GM12875 (cell line): ENCODE results near the gene MMP3.

Experiments
- H3K4me3 ChIP-seq: one replicate; pipeline ENCODE4 v1.5.1; 2011; ENCODE audit warnings: low read depth, low read length, control low read depth
- TF ChIP-seq, protein P1 (sequence below): IDR thresholded peaks from 2 replicates; pipeline ENCODE4 v1.5.1; 2011; ENCODE audit warnings: low read depth, mild to moderate bottlenecking, control low read depth, inconsistent platforms, low read length, moderate library complexity, borderline replicate concordance; ENCODE audit not compliant: insufficient read depth

MMP3 gene

DNA sequence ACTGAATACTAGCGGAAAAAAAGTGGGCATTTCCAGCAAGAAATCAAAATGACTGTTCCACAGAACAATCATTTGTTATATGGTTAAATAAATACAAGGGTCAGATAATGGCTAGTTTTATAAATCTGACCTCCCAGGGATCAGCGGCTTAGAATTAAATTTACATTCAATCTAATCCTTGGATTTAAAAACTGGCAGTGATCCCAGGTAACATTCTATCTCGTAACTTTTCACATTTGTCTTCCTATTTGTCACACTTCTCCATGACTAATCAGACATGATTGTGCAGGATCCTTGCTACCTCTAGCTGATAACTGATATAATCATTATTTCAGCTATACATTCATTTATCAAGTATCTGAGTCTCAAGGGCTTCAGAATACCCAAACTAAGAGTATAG is 2.9 kb upstream of the MMP3 start:
- no peak overlapping the region for H3K4me3 ChIP-seq
- TF ChIP-seq, protein P1, sequence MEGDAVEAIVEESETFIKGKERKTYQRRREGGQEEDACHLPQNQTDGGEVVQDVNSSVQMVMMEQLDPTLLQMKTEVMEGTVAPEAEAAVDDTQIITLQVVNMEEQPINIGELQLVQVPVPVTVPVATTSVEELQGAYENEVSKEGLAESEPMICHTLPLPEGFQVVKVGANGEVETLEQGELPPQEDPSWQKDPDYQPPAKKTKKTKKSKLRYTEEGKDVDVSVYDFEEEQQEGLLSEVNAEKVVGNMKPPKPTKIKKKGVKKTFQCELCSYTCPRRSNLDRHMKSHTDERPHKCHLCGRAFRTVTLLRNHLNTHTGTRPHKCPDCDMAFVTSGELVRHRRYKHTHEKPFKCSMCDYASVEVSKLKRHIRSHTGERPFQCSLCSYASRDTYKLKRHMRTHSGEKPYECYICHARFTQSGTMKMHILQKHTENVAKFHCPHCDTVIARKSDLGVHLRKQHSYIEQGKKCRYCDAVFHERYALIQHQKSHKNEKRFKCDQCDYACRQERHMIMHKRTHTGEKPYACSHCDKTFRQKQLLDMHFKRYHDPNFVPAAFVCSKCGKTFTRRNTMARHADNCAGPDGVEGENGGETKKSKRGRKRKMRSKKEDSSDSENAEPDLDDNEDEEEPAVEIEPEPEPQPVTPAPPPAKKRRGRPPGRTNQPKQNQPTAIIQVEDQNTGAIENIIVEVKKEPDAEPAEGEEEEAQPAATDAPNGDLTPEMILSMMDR = no peak

DNA sequence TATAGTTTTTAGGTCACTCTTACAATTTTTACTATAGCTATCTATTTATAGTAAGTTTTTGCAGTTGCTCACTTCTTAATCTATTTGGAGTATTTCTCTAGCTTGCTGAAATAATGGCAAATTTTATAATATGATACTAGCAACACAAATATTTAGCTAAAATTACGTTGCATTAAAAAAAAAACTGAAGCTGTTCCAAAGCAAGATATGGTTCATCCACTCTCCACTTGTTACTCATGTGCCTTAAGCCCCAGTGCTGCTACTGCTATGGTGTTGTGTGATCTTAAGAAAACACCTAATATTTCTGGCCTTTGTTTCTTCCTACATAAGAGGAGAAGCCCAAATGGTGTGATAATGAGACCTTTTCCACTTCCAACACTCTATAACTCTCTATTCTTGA is 479 bp downstream of the MMP3 start:
- H3K4me3 ChIP-seq = no peak overlapping the region
- TF ChIP-seq, protein P1 = no peak

DNA sequence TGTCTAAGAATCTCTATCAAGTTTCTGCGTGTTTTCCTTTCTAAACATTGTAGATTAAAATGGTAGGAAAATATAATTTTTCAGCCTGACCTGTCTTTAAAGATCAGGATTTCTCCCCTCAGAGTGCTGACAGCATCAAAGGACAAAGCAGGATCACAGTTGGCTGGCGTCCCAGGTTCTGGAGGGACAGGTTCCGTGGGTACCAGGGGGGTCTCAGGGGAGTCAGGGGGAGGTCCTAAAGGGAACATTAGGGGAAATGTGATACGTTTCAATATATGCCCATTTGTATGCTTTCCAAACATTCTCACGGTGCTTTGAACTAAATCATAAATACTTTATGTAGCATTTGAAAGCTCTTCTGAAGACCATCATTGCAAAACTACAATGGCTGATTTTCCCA is 3.4 kb downstream of the MMP3 start:
- TF ChIP-seq, protein P1 = no peak
- H3K4me3 ChIP-seq = no peak overlapping the region

DNA sequence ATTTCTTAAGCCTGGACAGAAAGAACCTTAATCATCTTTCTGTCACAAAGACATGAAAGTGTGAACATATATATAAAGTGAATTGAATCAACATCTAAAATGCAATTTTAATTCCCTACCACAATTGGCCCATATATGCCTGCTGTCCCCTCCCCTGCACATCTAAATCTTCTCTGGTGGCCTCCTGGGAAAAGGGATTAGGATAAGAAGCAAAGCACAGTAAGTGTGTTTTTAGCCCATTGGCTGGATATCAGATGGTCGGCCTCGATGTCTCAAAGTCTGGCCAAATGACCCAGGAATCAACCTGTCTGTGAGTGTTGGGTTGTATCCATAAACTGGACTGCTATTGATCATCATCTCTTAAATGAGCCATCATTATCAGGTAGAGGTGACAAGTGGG is 5.8 kb downstream of the MMP3 start:
- no peak overlapping the region for H3K4me3 ChIP-seq
- TF ChIP-seq, protein P1 = no peak

DNA sequence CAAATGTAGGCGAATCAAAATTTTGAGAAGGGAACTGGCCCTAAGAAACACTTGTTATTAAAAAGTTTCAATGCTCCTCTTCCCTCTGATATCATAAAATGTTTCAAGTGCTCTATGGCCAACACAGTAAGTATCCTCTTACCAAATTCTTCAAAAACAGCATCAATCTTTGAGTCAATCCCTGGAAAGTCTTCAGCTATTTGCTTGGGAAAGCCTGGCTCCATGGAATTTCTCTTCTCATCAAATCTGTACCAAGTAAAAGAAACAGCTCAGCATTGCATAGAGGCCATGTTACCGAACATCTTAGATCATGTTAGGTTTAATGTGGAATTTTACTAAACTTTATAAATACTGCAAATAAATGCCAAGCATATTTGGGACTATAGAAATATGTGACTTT is 6.3 kb downstream of the MMP3 start:
- TF ChIP-seq, protein P1 = no peak
- H3K4me3 ChIP-seq = no peak overlapping the region

DNA sequence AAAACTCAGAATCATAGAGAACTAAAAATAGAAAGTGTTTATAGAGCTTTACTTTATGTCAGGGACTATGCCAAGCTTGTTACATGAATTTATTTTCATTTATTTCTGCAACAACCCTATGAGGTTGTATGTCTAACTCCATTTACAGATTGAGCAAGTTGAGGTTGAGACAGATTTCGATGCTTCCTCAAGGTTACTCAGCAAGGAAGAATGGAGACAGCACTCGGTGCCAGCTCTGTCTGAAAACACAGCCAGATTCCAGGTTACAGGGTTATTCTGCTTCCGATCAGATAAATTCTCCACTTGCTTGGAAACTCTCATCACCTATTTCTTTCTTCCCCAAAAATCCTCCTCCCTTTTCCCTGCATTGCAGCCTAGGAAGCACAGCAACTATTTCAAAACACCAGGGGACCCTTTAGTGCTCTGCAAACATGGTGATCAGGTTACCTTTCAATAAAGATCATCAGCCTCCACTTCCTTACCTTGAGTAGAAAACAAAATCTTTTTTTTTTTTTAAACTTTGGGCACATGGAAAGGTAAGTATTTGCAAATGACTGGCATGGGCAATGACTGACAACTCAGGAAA is 7.0 kb downstream of the MMP3 start:
- TF ChIP-seq, protein P1 = no peak
- H3K4me3 ChIP-seq = no peak overlapping the region

DNA sequence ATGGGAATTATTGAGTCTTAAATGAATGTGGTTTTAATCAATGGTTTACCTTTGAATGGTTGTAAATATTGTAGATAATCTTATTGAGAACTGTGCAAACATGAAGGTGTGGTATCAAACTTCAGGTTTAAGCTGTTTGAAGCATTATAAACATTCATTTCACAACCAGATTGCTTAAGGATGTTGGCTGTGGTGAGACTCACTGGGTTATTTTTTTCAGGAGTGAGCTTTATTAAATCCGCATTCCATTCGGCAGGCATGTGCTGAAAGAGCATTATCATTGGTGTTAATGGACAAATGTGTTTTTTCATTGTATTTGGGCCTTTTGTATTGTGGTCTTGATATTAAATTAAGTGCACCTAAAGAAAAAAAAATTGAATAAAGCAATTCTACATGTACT is 9.7 kb downstream of the MMP3 start:
- H3K4me3 ChIP-seq = no peak overlapping the region
- TF ChIP-seq, protein P1 = no peak
